ENCODE results near the gene AADAC.
"Not testable (repeated sequence)": the region's sequence is repeated elsewhere in the genome, so short reads cannot be mapped to it uniquely, and the experiment has no call there.

The AADAC gene

GRCh38 chr3:151788401-151788800 lies 25.5 kb upstream of the AADAC start:
- no peak overlapping the region for H3K4me3 Mint-ChIP-seq
- no peaks in the 10 kb centered on the region for H3K36me3 Mint-ChIP-seq (ENCODE audit: low read depth)
- H3K4me1 Mint-ChIP-seq: no peaks in the 10 kb centered on the region
- DNase-seq (no peak), ATAC-seq (no peak)
- no peaks in the 10 kb centered on the region for H3K9me3 Mint-ChIP-seq
- H3K27ac Mint-ChIP-seq: no peak overlapping the region
- H3K27me3 Mint-ChIP-seq: no peaks in the 10 kb centered on the region

GRCh38 chr3:151789853-151790463 lies 24.0 kb upstream of the AADAC start:
- Mint-ChIP-seq H3K4me3 (no peak overlapping the region), H3K4me1 (no peaks in the 10 kb centered on the region), H3K27ac (no peak overlapping the region), H3K9me3 (no peaks in the 10 kb centered on the region), H3K27me3 (no peaks in the 10 kb centered on the region), H3K36me3 (ENCODE audit: low read depth) (no peaks in the 10 kb centered on the region)
- no peak for DNase-seq
- no peak for ATAC-seq

- not testable (repeated sequence) for H3K36me3 Mint-ChIP-seq (ENCODE audit: low read depth); ATAC-seq; H3K4me1 Mint-ChIP-seq; H3K27ac Mint-ChIP-seq; H3K4me3 Mint-ChIP-seq; H3K27me3 Mint-ChIP-seq; DNase-seq; H3K9me3 Mint-ChIP-seq
Measured at GRCh38 chr3:151790763-151791162, 23.2 kb upstream of the AADAC start.

GRCh38 chr3:151792411-151792810 lies 21.5 kb upstream of the AADAC start:
- Mint-ChIP-seq H3K4me1 (no peaks in the 10 kb centered on the region), H3K27me3 (no peaks in the 10 kb centered on the region), H3K27ac (no peak overlapping the region), H3K36me3 (ENCODE audit: low read depth) (no peaks in the 10 kb centered on the region), H3K4me3 (no peak overlapping the region), H3K9me3 (no peaks in the 10 kb centered on the region)
- ATAC-seq (no peak), DNase-seq (no peak)

GRCh38 chr3:151793636-151794035 lies 20.3 kb upstream of the AADAC start:
- no peak for DNase-seq
- Mint-ChIP-seq H3K9me3 (no peaks in the 10 kb centered on the region), H3K27me3 (no peaks in the 10 kb centered on the region), H3K4me1 (no peaks in the 10 kb centered on the region), H3K4me3 (no peak overlapping the region), H3K36me3 (ENCODE audit: low read depth) (no peaks in the 10 kb centered on the region), H3K27ac (no peak overlapping the region)
- ATAC-seq: no peak

- no peak overlapping the region for H3K4me3 Mint-ChIP-seq
- ATAC-seq (no peak), DNase-seq (no peak)
- H3K36me3 Mint-ChIP-seq (ENCODE audit: low read depth): no peaks in the 10 kb centered on the region
- no peaks in the 10 kb centered on the region for H3K27me3 Mint-ChIP-seq
- no peaks in the 10 kb centered on the region for H3K4me1 Mint-ChIP-seq
- no peak overlapping the region for H3K27ac Mint-ChIP-seq
- H3K9me3 Mint-ChIP-seq: no peaks in the 10 kb centered on the region
Measured at GRCh38 chr3:151794080-151794479, 19.8 kb upstream of the AADAC start.

- no peak overlapping the region for H3K4me3 Mint-ChIP-seq
- DNase-seq (no peak), ATAC-seq (no peak)
- H3K27ac Mint-ChIP-seq: no peak overlapping the region
- H3K9me3 Mint-ChIP-seq: no peaks in the 10 kb centered on the region
- no peaks in the 10 kb centered on the region for H3K27me3 Mint-ChIP-seq
- H3K4me1 Mint-ChIP-seq: no peaks in the 10 kb centered on the region
- H3K36me3 Mint-ChIP-seq (ENCODE audit: low read depth): no peaks in the 10 kb centered on the region
Measured at GRCh38 chr3:151795276-151795675, 18.6 kb upstream of the AADAC start.

GRCh38 chr3:151796105-151796680 lies 17.7 kb upstream of the AADAC start:
- DNase-seq: no peak
- Mint-ChIP-seq H3K27me3 (no peaks in the 10 kb centered on the region), H3K27ac (no peak overlapping the region), H3K9me3 (no peaks in the 10 kb centered on the region), H3K36me3 (ENCODE audit: low read depth) (no peaks in the 10 kb centered on the region), H3K4me1 (no peaks in the 10 kb centered on the region), H3K4me3 (no peak overlapping the region)
- ATAC-seq: no peak

- no peak overlapping the region for H3K4me3 Mint-ChIP-seq
Measured at GRCh38 chr3:151798466-151798865, 15.4 kb upstream of the AADAC start.

GRCh38 chr3:151800431-151800830 lies 13.5 kb upstream of the AADAC start:
- DNase-seq (no peak), ATAC-seq (no peak)
- Mint-ChIP-seq H3K9me3 (no peaks in the 10 kb centered on the region), H3K4me1 (no peaks in the 10 kb centered on the region), H3K36me3 (ENCODE audit: low read depth) (no peaks in the 10 kb centered on the region), H3K27me3 (no peaks in the 10 kb centered on the region), H3K27ac (no peak overlapping the region), H3K4me3 (no peak overlapping the region)

More at GRCh38 chr3:151798466-151798865, 15.4 kb upstream of the AADAC start:
- DNase-seq (no peak), ATAC-seq (no peak)
- Mint-ChIP-seq H3K4me1 (no peaks in the 10 kb centered on the region), H3K9me3 (no peaks in the 10 kb centered on the region), H3K27ac (no peak overlapping the region), H3K36me3 (ENCODE audit: low read depth) (no peaks in the 10 kb centered on the region), H3K27me3 (no peaks in the 10 kb centered on the region)

- DNase-seq (no peak), ATAC-seq (no peak)
- Mint-ChIP-seq H3K27ac (no peak overlapping the region), H3K4me3 (no peak overlapping the region), H3K27me3 (peaks cover 2% of the 10 kb centered on the region), H3K4me1 (no peaks in the 10 kb centered on the region), H3K9me3 (peaks cover 9% of the 10 kb centered on the region), H3K36me3 (ENCODE audit: low read depth) (no peaks in the 10 kb centered on the region)
Measured at GRCh38 chr3:151804267-151804666, 9.6 kb upstream of the AADAC start.

GRCh38 chr3:151806838-151807237 lies 7.1 kb upstream of the AADAC start:
- no peak for ATAC-seq
- peaks cover 9% of the 10 kb centered on the region for H3K9me3 Mint-ChIP-seq
- no peak overlapping the region for H3K27ac Mint-ChIP-seq
- H3K4me1 Mint-ChIP-seq: no peaks in the 10 kb centered on the region
- H3K27me3 Mint-ChIP-seq: peaks cover 2% of the 10 kb centered on the region
- H3K36me3 Mint-ChIP-seq (ENCODE audit: low read depth): no peaks in the 10 kb centered on the region
- no peak overlapping the region for H3K4me3 Mint-ChIP-seq
- no peak for DNase-seq

- H3K4me3 Mint-ChIP-seq; H3K27me3 Mint-ChIP-seq; ATAC-seq; H3K27ac Mint-ChIP-seq; DNase-seq; H3K4me1 Mint-ChIP-seq; H3K36me3 Mint-ChIP-seq (ENCODE audit: low read depth); H3K9me3 Mint-ChIP-seq: not testable (repeated sequence)
Measured at GRCh38 chr3:151808926-151809325, 5.0 kb upstream of the AADAC start.

- H3K4me1 Mint-ChIP-seq: no peaks in the 10 kb centered on the region
- H3K4me3 Mint-ChIP-seq: no peak overlapping the region
- no peak overlapping the region for H3K27ac Mint-ChIP-seq
- H3K36me3 Mint-ChIP-seq (ENCODE audit: low read depth): no peaks in the 10 kb centered on the region
- H3K27me3 Mint-ChIP-seq: peaks cover 8% of the 10 kb centered on the region
- no peak for DNase-seq
- H3K9me3 Mint-ChIP-seq: peaks cover 9% of the 10 kb centered on the region
- ATAC-seq: no peak
Measured at GRCh38 chr3:151811474-151811873, 2.4 kb upstream of the AADAC start.

GRCh38 chr3:151814588-151814987 lies 672 bp downstream of the AADAC start:
- DNase-seq (no peak), ATAC-seq (no peak)
- Mint-ChIP-seq H3K36me3 (ENCODE audit: low read depth) (no peaks in the 10 kb centered on the region), H3K27ac (no peak overlapping the region), H3K9me3 (no peaks in the 10 kb centered on the region), H3K4me1 (no peaks in the 10 kb centered on the region), H3K27me3 (peaks cover 6% of the 10 kb centered on the region), H3K4me3 (no peak overlapping the region)

Measured in activated naive CD8-positive, alpha-beta T cell treated with anti-CD3 and anti-CD28 coated beads, Interleukin-2, amount 50 U/mL, for 24 hours (primary cell).